Measurements from ENCODE around the gene PANX3. TPM values are rescaled to one million over a fixed set of nuclear protein-coding genes. Genes with fewer than 3 reads are reported as not detected.

The PANX3 gene
- total and polyA plus RNA-seq, 9 of the 15 experiments (the other 6 are each of a cell fraction or from before 2014, with no cell fraction given): 0.09 to 0.69 (median 0.39) TPM

DNA sequence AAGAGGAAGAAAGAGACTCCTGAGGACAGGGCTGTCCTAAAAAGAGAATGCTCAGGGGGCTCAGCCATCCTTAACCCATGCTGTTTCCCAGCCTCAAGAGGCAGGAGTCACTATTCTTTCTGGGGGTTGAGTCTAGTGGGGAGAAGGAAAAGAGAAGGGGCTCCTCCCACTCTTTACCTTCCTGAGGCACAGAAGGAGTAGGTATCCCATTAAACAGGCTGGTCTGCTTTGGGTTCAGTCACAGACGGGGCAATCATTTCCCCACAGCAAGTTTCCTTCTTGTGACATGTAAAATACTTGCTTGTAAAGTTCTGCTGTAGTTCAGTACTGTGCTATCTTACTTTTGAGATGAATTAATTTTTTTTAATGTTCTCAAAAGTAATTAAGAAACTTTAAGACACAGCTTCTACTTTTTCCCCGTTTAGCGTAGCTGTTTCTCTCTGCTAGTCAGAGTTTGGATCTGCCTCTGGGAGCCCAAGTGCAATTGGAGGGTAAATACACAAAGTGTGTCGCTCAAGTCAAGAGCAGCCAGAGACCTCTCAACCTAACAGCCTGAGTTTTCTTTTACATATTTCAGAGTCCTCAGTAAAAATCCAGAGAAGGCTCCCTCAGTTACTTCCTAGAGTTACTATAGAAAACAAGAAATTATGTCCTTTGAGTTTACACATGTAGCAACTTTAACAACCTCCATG, 26.4 kb upstream of the PANX3 start:
- Histone ChIP-seq H3K4me1 (replicated peaks in 1 of 2; ENCODE audit: control insufficient read depth in 2 of 2, insufficient read depth in 2 of 2, low read length in 2 of 2) (peaks cover 0 to 5% of the 10 kb centered on the region in 2 experiments; a peak in 2 of 5 replicates), H3K9ac (ENCODE audit: insufficient read depth in 1 of 2, low read depth in 2 of 2, low read length in 2 of 2) (no peak overlapping the region), H3K9me1 (ENCODE audit: control insufficient read depth, insufficient read depth, low read length) (no peaks in the 10 kb centered on the region), H3K9me3 (replicated peaks; ENCODE audit: control insufficient read depth, insufficient read depth, low read depth, low read length) (no peaks in the 10 kb centered on the region), H4K20me1 (replicated peaks; ENCODE audit: control insufficient read depth, insufficient read depth, low read length) (no peaks in the 10 kb centered on the region), H3K27me3 (ENCODE audit: control insufficient read depth in 2 of 2, insufficient read depth in 2 of 2, low read length in 2 of 2) (no peaks in the 10 kb centered on the region), H3K4me2 (ENCODE audit: insufficient read depth, low read length) (no peak overlapping the region), H3K27ac (ENCODE audit: extremely low read depth, low read depth, low read length) (no peak overlapping the region), H3K4me3 (no peak overlapping the region), H3K79me2 (ENCODE audit: control insufficient read depth, insufficient read depth, low read length) (no peaks in the 10 kb centered on the region), H2AFZ (ENCODE audit: low read depth, low read length) (no peak overlapping the region), H3K36me3 (ENCODE audit: control insufficient read depth, insufficient read depth, low read length) (no peaks in the 10 kb centered on the region)
- POLR2A ChIA-PET: no interaction called here
- ATAC-seq: no peak
- in situ Hi-C loops (cut with MboI) (loop anchor here (5.0 to 25.0 kb wide), 2 partner anchors 168 to 523 kb away; no protein-coding TSS in a partner anchor), intact Hi-C loops (cut with micrococcal nuclease) (loop anchor here (10.0 kb wide), 1 partner anchor 390 kb away; no protein-coding TSS in a partner anchor)
- no peak for FAIRE-seq
- no TSS peak for BruUV-seq (replicated peaks)
- no peak for DNase-seq (ENCODE audit: extremely low read depth in 1 of 4, low spot score in 3 of 4)
- CTCF ChIA-PET (ENCODE audit: low intra/inter-chr PET ratio): interaction anchor here (0.6 to 1.1 kb wide), 3 partner anchors 170 to 514 kb away, joined by 3 to 7 read pairs (median 4); no protein-coding TSS in a partner anchor
- 25% methylated on average over 4 of the region's 4 CpGs for WGBS (ENCODE audit: insufficient coverage, low coverage, missing lambda C conversion rate)
- TF ChIP-seq, protein P1, sequence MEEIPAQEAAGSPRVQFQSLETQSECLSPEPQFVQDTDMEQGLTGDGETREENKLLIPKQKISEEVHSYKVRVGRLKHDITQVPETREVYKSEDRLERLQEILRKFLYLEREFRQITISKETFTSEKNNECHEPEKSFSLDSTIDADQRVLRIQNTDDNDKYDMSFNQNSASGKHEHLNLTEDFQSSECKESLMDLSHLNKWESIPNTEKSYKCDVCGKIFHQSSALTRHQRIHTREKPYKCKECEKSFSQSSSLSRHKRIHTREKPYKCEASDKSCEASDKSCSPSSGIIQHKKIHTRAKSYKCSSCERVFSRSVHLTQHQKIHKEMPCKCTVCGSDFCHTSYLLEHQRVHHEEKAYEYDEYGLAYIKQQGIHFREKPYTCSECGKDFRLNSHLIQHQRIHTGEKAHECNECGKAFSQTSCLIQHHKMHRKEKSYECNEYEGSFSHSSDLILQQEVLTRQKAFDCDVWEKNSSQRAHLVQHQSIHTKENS (CRISPR knock-in tag; IDR thresholded peaks at IDR 0.05): no peak
- no peak for TF ChIP-seq TCF7L2 (IDR thresholded peaks at IDR 0.05; ENCODE audit: low read depth, low read length)
- no peak for TF ChIP-seq LCOR (CRISPR knock-in tag; IDR thresholded peaks at IDR 0.05)
- TF ChIP-seq PCBP1 (IDR thresholded peaks at IDR 0.05; ENCODE audit: low read depth, low read length, poor library complexity, severe bottlenecking): no peak
- TF ChIP-seq, protein P2, sequence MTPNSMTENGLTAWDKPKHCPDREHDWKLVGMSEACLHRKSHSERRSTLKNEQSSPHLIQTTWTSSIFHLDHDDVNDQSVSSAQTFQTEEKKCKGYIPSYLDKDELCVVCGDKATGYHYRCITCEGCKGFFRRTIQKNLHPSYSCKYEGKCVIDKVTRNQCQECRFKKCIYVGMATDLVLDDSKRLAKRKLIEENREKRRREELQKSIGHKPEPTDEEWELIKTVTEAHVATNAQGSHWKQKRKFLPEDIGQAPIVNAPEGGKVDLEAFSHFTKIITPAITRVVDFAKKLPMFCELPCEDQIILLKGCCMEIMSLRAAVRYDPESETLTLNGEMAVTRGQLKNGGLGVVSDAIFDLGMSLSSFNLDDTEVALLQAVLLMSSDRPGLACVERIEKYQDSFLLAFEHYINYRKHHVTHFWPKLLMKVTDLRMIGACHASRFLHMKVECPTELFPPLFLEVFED (CRISPR knock-in tag; conservative IDR thresholded peaks at IDR 0.05): no peak
- TF ChIP-seq ZNF445 (CRISPR knock-in tag; IDR thresholded peaks at IDR 0.05; ENCODE audit: low read depth): no peak
- TF ChIP-seq TSHZ1 (CRISPR knock-in tag; IDR thresholded peaks at IDR 0.05): no peak
- TF ChIP-seq MEF2A (IDR thresholded peaks at IDR 0.05; ENCODE audit: control insufficient read depth, low read depth, low read length): no peak
- TF ChIP-seq FOXA3 (CRISPR knock-in tag; conservative IDR thresholded peaks at IDR 0.05 in 1 of 2, IDR thresholded peaks at IDR 0.05 in 1 of 2): no peak
- no peak for TF ChIP-seq MXI1 (IDR thresholded peaks at IDR 0.05; ENCODE audit: low read depth, low read length)
- no peak for TF ChIP-seq DMBX1 (CRISPR knock-in tag; IDR thresholded peaks at IDR 0.05; ENCODE audit: borderline replicate concordance)
- TF ChIP-seq PML (IDR thresholded peaks at IDR 0.05; ENCODE audit: low read length): no peak

All from K562 (cell line).